OCI-LY1 (cell line): ENCODE data around the gene ERN2.

ENCODE experiments used
- H2AFZ ChIP-seq: fragments of 200-600 bp; sonication (generic), shearing (Covaris generic); 2 replicates; pipeline ENCODE4 v1.6.0; 2014; ENCODE audit warnings: antibody characterized with exemption, mild to moderate bottlenecking, low read length
- H3F3A ChIP-seq: fragments of 200-600 bp; sonication (generic), shearing (Covaris generic); 2 replicates; pipeline ENCODE4 v1.6.0; 2014; ENCODE audit warnings: mild to moderate bottlenecking, antibody characterized with exemption, low read length, moderate library complexity; ENCODE audit not compliant: insufficient read depth
- H3K27ac ChIP-seq: fragments of 200-600 bp; sonication (generic); 2 replicates; pipeline ENCODE4 v1.5.1; 2014; ENCODE audit warnings: low read length, mixed run types, mild to moderate bottlenecking, low read depth; ENCODE audit not compliant: poor library complexity, severe bottlenecking
- H3K27me3 ChIP-seq: fragments of 200-600 bp; sonication (generic); 2 replicates; pipeline ENCODE4 v1.6.0; 2014; ENCODE audit warnings: antibody characterized with exemption, mild to moderate bottlenecking, low read length, moderate library complexity; ENCODE audit not compliant: insufficient read depth
- H3K36me3 ChIP-seq: fragments of 200-600 bp; sonication (generic); 2 replicates; pipeline ENCODE4 v1.6.1; 2014; ENCODE audit warnings: mild to moderate bottlenecking, antibody characterized with exemption, low read length, moderate library complexity, mixed read lengths; ENCODE audit not compliant: insufficient read depth
- H3K4me1 ChIP-seq: fragments of 200-600 bp; sonication (generic); 2 replicates; pipeline ENCODE4 v1.5.1; 2014; ENCODE audit warnings: mild to moderate bottlenecking, low read length, moderate library complexity; ENCODE audit not compliant: insufficient read depth, severe bottlenecking
- H3K4me2 ChIP-seq: fragments of 200-600 bp; sonication (generic), shearing (Covaris generic); 2 replicates; pipeline ENCODE4 v1.6.1; 2014; ENCODE audit warnings: low read length
- H3K4me3 ChIP-seq: fragments of 200-600 bp; sonication (generic); 2 replicates; pipeline ENCODE4 v1.5.1; 2014; ENCODE audit warnings: low read length, low read depth, mild to moderate bottlenecking, mixed read lengths; ENCODE audit not compliant: poor library complexity, severe bottlenecking
- H3K79me2 ChIP-seq: fragments of 200-600 bp; shearing (Covaris generic); 2 replicates; pipeline ENCODE4 v1.6.1; 2016; ENCODE audit warnings: mixed run types, low read length, mixed read lengths; ENCODE audit not compliant: insufficient read depth
- H3K9ac ChIP-seq: fragments of 200-600 bp; sonication (generic), shearing (Covaris generic); 2 replicates; pipeline ENCODE4 v1.6.1; 2014; ENCODE audit warnings: mild to moderate bottlenecking, low read length, mixed read lengths
- H3K9me2 ChIP-seq: fragments of 200-600 bp; sonication (generic), shearing (Covaris generic); 2 replicates; pipeline ENCODE4 v1.6.1; 2014; ENCODE audit warnings: low read depth, mild to moderate bottlenecking, low read length, mixed read lengths
- H3K9me3 ChIP-seq: fragments of 200-600 bp; shearing (Covaris generic); 2 replicates; pipeline ENCODE4 v1.6.1; 2014; ENCODE audit warnings: low read length, mixed read lengths
- H4K20me1 ChIP-seq: fragments of 200-600 bp; sonication (generic), shearing (Covaris generic); 2 replicates; pipeline ENCODE4 v1.6.0; 2016; ENCODE audit warnings: mild to moderate bottlenecking, low read length; ENCODE audit not compliant: insufficient read depth
- CTCF ChIP-seq: fragments of 200-600 bp; sonication (generic), shearing (Covaris generic); IDR thresholded peaks from 2 replicates; pipeline ENCODE4 v1.5.1; 2017; ENCODE audit warnings: mild to moderate bottlenecking, antibody characterized with exemption, low read length, moderate library complexity, mixed read lengths
- EZH2 ChIP-seq: fragments of 200-600 bp; sonication (generic), shearing (Covaris generic); IDR thresholded peaks from 2 replicates; pipeline ENCODE4 v1.8.0; 2017; ENCODE audit warnings: borderline replicate concordance, mixed run types, mild to moderate bottlenecking, antibody characterized with exemption, low read length, moderate library complexity, mixed read lengths

The ERN2 gene

DNA sequence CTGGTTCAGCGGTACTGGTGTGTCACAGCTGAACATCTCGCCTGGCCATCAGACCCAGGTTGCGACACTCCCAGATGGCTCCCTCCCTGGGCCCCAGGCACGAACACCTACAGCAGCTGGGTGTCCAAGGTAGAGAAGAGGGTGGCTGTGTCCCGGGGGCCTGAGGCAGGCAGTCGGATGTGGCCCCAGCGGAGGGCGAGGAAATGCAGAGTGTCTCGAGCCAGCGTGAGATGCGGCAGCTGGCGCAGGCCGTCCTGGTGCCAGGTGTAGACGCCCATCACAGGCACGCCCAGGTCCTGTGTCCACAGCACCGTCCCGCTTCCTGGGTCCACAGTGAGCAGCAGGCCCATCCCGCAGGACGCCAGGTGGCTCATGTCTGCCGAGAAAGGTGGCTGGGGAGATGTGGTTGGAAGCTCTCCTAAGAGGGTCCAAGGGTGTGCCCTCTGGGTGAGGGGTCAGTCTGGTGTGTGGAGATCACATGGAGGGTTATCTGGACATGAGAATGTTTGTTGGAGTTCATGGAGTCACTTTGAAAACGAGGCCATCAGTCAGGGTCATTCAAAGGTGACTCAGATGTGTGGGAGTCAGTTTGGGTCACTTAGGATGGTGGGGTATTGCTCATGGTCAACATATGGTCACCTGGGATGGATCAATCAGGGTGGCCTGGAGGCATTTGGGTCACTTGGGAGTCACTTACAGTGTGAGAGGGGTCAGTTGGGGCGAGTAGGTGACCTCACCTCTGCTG is 8.1 kb downstream of the ERN2 start:
- peaks cover 4% of the 10 kb centered on the region; the same call in 1 of the 2 replicates for H3K36me3 ChIP-seq
- H3K9me2 ChIP-seq, result no peaks in the 10 kb centered on the region
- no peak overlapping the region for H3K9ac ChIP-seq
- no peak overlapping the region for H3K27ac ChIP-seq
- no peak for TF ChIP-seq CTCF
- no peak for TF ChIP-seq EZH2
- H4K20me1 ChIP-seq, result no peaks in the 10 kb centered on the region
- H3K9me3 ChIP-seq, result peaks cover 7% of the 10 kb centered on the region
- no peak overlapping the region for H3K4me3 ChIP-seq
- H3K4me2 ChIP-seq, result no peak overlapping the region
- no peaks in the 10 kb centered on the region for H3K79me2 ChIP-seq
- H3K4me1 ChIP-seq, result no peaks in the 10 kb centered on the region
- H3K27me3 ChIP-seq, result peaks cover 12% of the 10 kb centered on the region; the same call in 1 of the 2 replicates
- H2AFZ ChIP-seq, result no peak overlapping the region
- H3F3A ChIP-seq, result no peaks in the 10 kb centered on the region

DNA sequence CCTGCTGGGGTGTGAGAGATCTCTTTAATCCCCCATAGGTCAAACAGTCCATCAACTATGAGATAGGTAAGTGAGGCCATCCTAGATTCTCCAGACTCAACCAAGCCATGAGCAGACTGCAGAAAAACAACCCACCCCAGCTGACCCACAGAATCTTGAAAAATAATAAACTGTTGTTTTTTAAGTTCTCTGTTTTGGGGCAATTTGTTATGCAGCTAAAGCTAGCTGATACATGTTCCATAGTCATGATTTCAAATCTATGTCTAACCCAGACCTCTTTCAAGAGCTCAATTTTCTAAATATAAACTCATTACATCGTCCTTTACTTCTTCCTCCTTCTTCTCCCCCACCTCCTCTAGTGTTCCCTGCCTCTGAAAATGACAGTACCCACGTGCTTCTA is 10.1 kb downstream of the ERN2 start:
- Histone ChIP-seq H3K9me3 (no peaks in the 10 kb centered on the region), H3K27ac (no peak overlapping the region), H3K36me3 (no peaks in the 10 kb centered on the region), H2AFZ (no peak overlapping the region), H3K4me3 (no peak overlapping the region), H3F3A (no peaks in the 10 kb centered on the region), H3K4me2 (no peak overlapping the region), H3K9ac (no peak overlapping the region), H3K27me3 (peaks cover 6% of the 10 kb centered on the region; the same call in 1 of the 2 replicates), H4K20me1 (no peaks in the 10 kb centered on the region), H3K79me2 (no peaks in the 10 kb centered on the region), H3K4me1 (peaks cover 12% of the 10 kb centered on the region), H3K9me2 (no peaks in the 10 kb centered on the region)
- TF ChIP-seq CTCF, result no peak
- TF ChIP-seq EZH2, result no peak

DNA sequence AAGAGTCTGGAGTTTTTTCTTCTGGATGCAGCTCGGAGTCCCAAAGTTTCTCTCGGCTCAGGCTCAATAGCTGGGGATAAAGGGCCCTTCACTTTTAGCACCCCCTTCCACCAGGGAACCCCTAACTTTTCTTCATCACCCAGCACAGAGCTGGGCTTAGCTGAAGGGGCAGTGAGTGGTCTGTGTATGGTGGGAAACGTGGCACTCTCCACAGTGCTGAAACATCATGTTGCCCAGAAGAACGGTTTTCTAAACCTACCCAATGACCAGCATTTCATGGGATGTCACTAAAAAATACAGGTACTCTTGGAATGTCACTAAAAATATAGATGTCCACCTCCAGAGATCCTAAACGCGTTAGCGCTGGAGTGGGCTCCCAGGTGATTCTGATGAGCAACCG is 12.0 kb downstream of the ERN2 start:
- Histone ChIP-seq H3K9me2 (no peaks in the 10 kb centered on the region), H3K36me3 (no peaks in the 10 kb centered on the region), H3F3A (no peaks in the 10 kb centered on the region), H3K4me2 (no peak overlapping the region), H3K27me3 (peaks cover 6% of the 10 kb centered on the region; the same call in 1 of the 2 replicates), H3K4me3 (no peak overlapping the region), H3K4me1 (peaks cover 13% of the 10 kb centered on the region), H3K79me2 (no peaks in the 10 kb centered on the region), H2AFZ (no peak overlapping the region), H4K20me1 (no peaks in the 10 kb centered on the region), H3K9me3 (no peaks in the 10 kb centered on the region), H3K27ac (no peak overlapping the region), H3K9ac (no peak overlapping the region)
- TF ChIP-seq EZH2, result no peak
- no peak for TF ChIP-seq CTCF
